GOT3 (cell line): ENCODE data around the gene SDHAF1.

Source experiments
- DNase-seq: peaks from one replicate; lab custom pipeline; 2025; ENCODE audit warnings: mixed read lengths; lab: John Stamatoyannopoulos, UW

The SDHAF1 gene

DNA sequence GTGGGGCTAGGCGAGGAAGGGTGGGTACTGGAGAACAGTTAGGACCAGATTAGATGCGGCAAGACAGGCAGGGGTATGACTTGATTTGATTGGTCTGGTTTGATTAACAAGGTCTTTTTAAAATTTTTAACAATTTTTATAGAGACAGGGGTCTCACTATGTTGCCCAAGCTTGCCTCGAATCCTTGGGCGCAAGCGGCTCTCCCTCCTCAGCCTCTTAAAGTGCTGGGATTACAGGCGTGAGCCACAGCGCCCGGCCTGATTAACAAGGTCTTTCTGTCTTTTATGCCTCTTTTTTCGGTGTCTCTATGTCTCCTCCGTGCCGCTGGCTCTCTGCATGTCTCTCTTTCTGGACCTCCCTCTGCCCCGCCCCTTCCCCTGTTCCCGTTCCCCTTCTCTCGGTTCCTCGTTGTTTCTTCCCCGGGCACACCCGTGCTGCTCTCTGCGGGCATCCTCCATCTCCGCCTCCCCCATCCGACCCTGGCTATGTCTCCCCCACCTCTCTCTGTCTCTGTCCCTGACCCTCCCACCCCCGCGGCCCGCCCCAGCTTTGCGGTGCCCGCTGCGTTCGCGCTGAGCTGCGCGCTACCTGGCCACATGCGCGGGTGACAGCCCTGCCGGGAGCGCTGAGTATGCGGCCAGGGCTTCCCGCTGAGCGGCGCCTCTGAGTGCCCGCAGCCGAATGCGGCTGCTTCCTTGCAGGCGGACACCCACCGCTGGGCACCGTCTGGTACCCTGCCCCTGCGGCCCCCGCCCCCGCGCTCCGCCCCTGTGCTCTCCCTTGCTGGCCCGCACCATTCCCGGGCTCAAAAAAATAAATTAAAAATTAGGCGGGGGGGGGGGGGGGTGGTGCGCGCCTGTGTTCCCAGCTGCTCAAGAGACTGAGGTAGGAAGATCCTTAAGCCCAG is 8.1 kb upstream of the SDHAF1 start:
- DNase-seq: no peak

DNA sequence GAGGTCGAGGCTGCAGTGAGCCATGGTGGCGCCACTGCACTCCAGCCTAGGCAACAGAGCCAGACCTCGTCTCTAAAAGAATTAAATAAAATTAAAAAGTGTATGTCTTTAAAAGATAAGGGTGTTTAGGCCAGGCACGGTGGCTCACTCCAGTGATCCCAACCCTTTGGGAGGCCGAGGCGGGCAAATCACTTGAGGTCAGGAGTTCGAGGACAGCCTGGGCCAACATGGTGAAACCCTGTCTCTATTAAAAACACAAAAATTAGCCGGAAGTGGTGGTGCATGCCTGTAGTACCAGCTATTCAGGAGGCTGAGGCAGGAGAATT is 7.5 kb upstream of the SDHAF1 start:
- DNase-seq: no peak

DNA sequence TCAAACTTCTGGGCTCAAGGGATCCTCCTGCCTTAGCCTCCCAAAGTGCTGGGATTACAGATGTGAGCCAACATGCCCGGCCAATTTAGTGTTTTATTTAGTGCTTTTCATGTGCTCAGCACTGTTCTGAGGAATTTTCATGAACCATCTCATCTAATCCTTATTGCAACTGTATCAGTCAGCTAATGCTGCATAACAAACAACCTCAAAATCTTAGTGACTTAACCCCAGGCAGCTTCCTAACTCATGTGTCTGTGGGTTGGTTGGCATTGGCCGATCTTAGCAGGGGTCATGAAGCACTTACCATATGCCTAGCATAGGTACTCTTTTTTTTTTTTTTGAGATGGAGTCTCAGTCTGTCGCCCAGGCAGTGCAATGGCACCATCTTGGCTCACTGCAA is 6.2 kb upstream of the SDHAF1 start:
- no peak for DNase-seq

DNA sequence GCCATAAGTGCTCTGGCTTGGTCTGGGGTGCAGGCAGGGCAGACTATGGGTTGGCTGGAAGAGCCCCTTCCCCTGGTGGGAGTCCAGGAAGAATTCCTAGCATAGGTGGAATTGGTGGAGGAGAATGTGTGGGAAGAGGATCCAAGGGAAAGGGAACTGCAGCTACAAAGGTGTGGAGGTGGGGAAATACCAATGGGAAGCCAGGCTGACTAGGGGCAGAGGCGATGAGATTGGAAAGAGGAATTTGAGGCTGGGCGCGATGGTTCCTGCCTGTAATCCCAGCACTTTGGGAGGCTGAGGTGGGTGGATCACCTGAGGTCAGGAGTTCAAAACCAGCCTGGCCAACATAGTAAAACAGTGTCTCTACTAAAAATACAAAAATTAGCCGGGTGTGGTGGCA is 4.8 kb upstream of the SDHAF1 start:
- DNase-seq: no peak

DNA sequence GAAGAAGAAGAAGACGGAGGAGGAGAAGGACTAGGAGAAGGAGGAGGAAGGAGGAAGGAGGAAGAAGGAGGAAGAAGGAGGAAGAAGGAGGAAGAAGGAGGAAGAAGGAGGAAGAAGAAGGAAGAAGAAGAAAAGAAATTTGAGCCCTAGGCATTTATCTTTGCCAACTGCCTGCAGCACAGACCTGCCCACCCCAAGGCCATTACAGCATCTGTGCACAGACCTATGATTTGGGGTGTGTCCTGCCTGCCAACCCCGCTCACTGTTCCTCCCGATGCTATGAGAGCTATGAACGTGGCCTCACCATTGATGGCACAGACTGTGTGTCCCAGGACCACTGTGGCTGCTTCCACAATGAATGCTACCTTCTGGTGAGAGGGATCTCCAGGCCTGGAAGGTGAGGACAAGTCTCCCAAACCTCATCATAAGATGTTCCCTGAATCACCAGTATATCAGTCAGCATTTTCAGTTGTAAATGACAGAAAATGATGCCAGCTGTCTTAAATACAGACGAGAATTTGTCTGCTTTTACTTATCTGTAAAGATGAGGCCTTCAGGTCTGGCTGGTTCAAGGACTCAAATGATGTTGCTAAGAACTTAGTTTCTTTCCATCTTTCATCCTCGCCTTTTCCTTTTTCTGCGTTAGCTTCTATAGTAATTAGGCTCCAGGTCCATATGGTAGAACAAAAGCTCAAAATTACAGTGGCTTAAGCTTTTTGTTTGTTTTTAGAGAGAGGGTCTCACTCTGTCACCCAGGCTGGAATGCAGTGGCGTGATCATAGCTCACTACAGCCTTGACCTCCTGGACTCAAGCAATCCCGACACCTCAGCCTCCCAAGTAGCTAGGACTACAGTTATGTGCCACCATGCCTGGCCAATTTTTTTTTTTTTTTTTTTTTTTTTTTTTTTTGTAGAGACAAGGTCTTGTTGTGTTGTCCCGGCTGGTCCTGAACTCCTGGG is 3.9 kb upstream of the SDHAF1 start:
- no peak for DNase-seq

DNA sequence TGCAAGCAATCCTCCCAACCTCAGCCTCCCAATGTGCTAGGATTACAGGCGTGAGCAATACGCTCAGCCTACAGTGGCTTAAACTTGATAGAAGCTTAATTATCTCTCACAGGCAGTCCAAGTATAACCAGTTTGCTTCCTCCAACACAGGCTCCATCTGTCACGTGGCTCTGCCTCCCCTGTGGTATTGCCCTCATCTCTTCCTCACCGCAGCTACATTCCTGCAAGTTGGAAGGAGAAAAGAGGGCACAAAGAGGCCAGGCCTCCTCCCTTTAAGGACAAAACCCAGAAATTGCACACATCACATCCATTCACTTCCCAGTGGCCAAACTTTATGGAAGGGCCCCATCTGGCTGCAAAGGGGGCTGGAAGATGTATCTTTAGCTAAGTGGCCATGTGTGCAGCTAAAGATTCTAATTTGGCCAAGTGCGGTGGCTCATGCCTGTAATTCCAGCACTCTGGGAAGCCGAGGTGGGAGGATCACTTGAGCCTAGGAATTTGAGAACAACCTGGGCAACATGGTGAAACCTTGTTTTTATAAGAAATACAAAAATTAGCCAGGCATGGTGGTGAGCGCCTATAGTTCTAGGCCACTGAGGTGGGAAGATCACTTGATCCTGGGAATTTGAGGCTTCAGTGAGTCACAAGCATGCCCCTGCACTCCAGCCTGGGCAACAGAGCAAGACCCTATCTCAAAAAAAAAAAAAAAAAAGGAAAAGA is 3.1 kb upstream of the SDHAF1 start:
- DNase-seq: no peak

DNA sequence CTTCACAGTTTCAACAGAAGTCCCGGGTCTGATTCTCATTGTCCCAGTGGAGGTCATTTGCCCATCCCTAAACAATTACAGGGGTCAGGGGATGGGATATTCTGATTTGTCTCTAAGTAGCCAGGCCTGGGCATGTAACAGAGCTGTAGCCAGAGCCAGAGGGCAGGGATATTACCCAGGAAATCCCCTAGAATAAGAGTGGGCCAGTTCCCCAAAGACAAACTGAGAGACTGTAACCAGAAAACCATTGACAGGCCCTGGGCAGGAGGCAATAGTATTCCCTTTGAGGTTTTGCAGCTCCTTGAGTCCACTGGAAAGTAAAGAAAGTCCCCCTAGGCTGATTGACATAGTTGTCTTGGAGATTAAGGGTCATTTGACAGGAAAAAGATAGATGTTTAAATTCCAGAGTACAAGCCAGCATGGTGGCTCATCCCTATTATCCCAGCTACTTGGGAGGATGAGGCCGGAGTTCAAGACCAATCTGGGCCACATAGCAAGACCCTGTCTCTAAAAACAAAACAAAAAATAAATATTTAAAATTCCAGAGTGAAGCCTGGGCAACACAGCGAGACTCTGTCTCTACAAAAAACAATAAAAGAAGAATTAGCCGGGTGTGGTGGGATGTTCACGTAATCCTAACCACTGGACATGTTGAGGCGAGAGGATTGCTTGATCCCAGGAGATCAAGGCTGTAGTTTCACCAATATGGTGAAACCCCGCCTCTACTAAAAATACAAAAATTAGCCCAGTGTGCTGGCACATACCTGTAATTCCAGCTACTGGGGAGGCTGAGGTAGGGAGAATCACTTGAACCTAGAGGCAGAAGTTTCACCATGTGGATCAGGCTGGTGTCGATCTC is 1.9 kb upstream of the SDHAF1 start:
- no peak for DNase-seq

DNA sequence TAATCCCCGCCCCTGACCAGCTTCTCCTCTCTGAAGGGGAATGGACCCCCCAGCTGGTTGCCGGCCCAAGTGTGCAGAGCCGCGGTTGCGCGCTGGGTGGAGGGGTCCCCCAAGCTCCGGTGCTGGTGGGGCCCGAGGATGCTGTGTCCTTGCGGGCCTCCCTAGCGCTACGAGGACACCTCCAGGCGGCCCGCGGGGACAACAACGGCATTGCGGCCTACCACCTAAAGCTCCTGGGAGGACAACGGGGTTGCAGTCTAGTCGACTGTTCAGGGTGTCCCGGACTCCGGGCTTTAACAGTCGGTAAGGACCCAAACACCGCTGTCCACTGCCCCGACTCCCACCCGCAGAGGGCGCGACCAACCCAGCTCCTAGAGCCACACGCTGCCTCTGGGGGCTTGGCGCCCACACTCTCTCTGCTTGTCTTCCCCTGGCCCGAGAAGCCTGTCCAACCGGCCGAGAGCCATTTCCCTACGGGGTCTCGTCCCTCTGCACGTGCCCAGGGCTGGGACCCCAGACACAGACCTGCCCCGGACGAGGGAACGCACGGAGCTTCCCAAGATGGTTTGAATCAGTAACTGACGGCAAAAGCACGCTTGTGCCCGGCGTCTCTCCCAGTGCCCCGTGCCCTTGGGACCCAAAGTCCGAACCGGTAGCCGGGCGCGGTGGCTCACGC is 927 bp upstream of the SDHAF1 start:
- DNase-seq: no peak

DNA sequence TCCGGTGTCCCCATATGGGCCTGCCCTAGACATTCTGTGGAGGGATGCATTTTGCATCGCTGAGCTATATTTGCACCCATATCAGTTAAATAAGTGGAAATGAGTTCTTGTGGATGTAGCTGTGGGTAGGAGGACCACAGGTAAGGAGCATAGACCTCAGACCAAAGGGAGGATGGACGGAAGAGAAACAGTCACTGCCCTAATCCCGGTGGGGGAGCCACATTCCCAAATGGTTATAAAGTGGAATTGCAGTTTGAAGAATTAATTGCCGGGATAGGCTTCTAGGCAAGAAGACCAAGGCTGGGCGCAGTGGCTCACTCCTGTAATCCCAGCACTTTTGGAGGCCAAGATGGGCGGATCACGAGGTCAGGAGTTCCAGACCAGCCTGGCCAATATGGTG is 1.8 kb downstream of the SDHAF1 start:
- no peak for DNase-seq

DNA sequence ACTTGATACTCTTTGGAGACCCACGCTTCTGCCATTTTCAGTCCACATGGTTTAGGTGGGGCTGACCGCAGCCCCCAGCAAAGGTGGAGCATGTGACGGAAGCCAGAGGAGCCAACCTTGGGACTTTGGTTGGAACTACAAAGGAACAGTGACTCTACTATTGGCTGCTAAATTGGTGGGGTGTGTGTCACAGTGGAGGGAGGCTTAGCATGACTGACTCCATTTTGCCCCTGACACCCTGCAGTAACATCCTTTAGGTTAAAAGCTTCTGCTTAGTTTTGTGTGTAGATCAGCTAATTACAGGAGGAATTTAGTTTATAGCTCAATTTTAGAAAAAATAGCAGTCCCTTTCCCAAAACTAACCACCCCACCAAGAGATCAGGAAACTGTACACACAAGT is 6.6 kb downstream of the SDHAF1 start:
- DNase-seq: no peak

DNA sequence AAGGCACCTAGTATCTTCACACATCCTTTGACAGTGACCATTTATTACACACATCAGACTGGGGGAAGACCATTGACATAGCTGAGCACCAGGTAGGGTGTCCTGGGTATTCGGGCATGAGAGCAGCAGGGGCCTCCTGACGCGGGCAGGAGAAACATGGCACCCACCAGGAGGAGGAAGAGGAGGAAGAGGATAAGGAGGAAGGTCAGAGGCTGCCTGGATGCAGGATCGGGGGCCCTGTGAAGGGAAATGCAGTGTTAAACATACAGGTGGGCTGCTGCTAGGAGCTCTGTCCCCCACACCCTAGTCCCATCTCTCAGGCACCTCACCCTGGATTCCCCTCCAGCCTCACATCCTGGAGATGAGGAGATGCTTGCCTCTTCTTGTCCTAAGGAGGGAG is 8.3 kb downstream of the SDHAF1 start:
- DNase-seq: no peak

DNA sequence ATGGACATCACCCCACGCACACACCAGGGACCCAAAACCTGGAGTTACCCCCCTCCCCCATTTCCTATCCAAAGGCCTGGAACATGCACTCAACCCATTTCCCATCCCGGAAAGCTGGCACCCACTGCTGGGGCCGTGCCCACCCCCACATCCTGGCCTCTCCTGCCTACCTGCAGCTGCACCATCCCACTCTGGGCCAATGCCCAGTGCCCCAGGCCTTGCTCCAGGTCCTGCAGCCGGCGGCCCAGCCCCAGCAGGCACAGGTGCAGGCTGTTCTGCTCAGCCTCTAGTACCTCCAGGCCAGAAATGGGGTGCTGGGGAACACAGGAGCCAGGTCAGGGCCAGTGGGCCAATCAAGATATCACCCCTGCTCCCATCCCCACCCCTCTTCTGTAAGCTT is 12.0 kb downstream of the SDHAF1 start:
- DNase-seq: no peak

DNA sequence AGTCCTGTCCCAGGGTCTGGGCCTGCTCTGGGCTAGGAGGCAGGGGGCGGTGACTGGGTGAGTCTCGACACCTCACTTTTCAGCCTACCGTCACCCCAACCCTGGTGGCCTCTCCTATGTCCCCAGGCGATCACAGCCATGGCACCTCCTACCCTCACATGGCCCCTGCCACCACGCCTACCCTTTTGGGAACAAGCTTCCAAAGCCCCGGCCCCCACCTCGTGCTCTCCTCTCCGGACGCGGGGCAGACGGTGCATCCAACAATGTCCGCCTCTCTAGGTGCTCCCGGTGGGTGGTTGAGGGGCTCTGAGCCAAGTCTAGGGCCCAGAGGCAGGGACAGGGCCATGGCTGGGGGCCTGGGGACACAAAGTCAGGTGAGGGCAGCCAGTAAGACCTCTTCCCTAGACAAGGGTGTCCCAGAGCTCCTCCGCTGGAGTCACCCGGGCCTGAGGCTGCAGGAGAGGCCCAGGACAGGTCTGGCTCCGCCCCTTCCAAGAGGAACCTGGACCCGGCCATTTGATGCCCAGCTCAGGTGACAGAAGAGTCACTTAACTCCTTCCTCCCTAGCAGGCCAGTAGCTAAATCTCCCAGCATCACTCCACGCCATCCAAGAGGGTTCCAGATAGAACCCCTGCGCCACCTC is 13.5 kb downstream of the SDHAF1 start, which contains the start of gene SYNE4:
Gene SYNE4 (minus strand): TSS at position 478 of the 643 bp plus-strand sequence. CDS start 132 bp downstream, at position 346.
- no peak for DNase-seq

DNA sequence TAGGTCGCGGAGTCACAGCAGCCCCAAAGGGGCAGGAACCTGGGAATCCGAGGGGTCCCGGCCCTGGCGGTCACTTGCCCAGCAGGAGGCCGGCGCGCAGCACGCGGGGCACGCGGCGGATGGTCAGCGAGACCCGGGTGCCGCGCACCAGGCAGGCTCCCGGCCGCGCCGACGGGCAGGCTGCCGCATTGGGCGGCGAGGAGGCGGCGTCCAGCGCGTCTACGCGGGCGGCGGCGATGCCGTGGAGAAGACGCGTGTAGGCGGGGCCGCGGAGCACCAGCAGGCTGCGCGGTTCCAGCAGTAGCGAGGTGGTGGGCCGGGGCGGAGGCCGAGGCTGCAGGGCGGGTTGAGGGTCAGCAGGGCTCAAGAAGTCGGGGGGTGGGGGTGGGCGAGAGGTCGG is 14.2 kb downstream of the SDHAF1 start:
- DNase-seq: no peak

DNA sequence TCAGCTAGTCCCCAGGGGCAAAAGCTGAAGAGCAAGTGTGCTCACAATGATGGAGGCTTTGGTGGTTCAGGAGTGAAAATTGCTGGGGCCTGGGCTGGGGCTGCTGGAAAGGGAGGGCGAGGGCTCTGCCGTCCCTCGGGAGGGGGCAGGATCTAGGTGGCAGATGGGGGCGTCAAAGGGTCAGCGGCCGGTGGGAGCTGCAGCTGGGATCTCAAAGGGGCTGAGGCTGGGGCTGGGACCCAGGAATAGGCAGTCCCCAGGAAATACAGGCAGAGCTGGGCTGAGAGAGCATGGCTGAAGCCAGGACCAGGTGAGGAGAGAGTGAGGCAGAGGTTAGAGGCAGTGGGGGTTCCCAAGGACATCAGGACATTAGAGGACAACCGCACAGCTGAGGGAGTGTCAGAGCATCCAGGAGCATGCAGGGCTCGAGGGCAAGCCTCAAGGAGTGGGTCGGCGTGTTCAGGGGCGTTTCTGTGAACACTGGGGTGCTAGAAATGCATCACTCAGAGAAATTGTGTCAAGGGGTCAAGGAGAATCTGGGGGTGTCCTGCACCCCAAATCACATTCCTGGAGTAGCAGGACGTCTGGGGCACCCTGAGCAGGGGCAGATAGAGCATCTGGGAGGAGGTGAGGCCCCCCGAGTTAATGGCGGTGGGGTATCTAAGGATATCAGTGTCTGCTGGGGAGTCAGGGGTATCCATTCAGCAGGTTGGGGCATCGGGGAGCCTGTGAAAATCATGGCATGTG is 14.8 kb downstream of the SDHAF1 start:
- no peak for DNase-seq

DNA sequence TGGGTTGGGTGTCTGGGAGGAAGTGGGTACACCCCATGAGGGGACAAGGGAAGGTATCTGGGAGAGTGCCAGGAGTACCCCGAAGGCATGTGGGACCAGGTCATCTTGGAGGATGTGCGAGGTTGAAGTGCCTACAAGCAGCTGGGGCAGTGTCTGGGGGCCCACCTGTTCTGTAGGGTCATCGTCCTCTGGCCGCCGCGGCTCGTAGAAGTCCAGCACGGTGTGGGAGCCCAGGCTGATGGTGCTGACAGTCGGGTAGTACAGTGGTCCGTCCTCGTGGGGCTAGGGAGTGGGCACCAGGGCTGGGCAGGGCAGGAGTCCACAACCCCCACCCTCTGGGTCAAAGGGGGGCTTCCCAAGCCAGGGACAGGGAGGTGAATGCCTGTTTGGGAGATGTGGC is 15.4 kb downstream of the SDHAF1 start:
- DNase-seq: no peak

DNA sequence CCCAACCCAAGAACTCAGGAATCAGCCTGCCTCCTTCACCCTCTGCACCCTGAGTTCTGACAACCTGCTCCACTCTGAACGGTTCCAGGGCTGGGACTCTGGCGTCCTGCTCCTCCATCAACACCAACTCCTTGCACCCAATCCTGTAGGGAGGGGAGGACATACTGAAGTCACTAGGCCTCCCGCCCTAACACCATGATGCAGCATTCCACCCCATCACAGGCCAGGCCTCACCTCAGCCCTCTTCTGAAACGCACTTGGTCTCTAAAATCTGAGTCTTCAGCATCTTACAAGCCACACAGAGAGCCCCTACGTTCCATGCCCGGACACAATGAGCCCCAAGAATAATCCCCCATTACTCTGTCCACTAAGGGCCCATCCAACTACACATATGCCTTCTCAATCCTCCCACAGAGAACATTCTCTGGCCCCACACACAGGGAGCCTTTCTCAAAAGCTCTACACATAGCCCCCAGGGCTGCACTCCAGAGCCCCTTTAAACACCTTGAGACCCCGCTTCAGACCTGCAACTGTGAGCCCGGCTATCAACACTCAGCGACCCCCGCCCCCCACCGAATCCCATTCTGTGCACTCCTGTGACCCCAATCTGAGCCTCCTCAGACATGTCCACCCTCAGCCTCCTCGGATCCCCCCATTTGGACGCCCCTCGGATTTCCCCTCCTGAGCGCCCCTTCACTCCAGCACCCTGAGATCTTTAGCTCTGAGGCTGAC is 18.5 kb downstream of the SDHAF1 start:
- no peak for DNase-seq

DNA sequence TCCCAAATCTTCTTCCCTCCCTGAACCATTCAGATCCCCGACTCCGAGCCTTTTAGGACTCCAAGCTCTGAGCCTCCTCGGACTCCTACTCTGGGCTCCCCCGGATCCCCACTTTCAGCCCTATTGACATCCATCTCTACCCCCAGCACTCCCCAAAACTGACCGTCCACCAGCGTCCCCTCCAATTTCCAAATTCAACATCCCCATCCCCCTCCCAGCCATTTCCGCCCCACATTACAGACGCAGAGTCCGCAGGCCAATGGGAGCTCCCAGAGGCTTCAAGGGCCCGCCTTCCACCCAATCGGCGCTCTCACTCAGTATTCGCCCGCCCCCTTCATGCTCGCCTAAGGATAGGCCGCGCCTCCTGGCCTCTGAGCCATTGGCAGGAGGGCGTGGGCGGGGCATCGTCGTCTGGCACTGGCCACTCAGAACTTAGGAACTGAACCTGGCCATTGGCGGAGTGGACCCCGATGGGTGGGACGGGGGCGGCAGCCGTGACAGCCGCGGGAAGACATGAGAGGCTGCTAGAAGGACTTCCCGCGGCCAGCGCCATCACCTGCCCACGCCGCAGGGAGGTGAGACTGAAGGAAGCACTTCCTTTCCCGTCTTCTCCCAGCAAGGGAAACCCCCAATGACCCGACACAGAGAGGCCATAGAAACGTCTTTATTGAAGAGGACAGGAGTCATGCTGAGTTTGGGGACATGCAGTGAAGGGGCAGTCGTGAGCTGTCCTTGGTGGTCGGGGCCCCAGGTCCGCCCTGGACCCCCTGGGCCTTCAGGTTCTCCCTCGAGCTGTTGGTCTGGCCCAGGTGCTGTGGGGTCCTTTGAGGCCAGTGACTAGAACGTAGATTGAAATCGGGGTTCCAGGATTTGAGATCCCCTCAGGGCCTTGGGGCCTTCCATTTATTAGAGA is 19.3 kb downstream of the SDHAF1 start, which contains the start of gene ALKBH6:
Gene ALKBH6 (minus strand): TSS at position 202 of the 913 bp plus-strand sequence. CDS start 816 bp downstream, outside the sequence.
- peak; percentile 93 for DNase-seq
